Stimulated activated naive CD8-positive, alpha-beta T cell treated with anti-CD3 and anti-CD28 coated beads, Interleukin-15, Interleukin-2, amounts not matched to agents 100 ng/mL and 50 ng/mL, for 24 hours (primary cell): ENCODE measurements around the gene EGR4.

Experiments
- H3K27ac Mint-ChIP-seq: one replicate; pipeline ENCODE4 v1.8.0; 2021; ENCODE audit warnings: mild to moderate bottlenecking, mixed read lengths
- H3K27me3 Mint-ChIP-seq: one replicate; pipeline ENCODE4 v1.8.0; 2021; ENCODE audit warnings: mixed read lengths
- H3K36me3 Mint-ChIP-seq: one replicate; pipeline ENCODE4 v1.8.0; 2021; ENCODE audit warnings: low read depth, mixed read lengths
- H3K4me1 Mint-ChIP-seq: one replicate; pipeline ENCODE4 v1.8.0; 2021; ENCODE audit warnings: low read depth, mixed read lengths
- H3K4me3 Mint-ChIP-seq: one replicate; pipeline ENCODE4 v1.8.0; 2021; ENCODE audit warnings: mild to moderate bottlenecking, mixed read lengths
- H3K9me3 Mint-ChIP-seq: one replicate; pipeline ENCODE4 v1.8.0; 2021; ENCODE audit warnings: mixed read lengths

The EGR4 gene

GRCh38 chr2:73282924-73283544 is 10.3 kb downstream of the EGR4 start:
- H3K36me3 Mint-ChIP-seq, result peaks cover 24% of the 10 kb centered on the region
- H3K4me1 Mint-ChIP-seq, result peaks cover 44% of the 10 kb centered on the region
- H3K27me3 Mint-ChIP-seq, result no peaks in the 10 kb centered on the region
- H3K4me3 Mint-ChIP-seq, result peak overlapping the region; percentile 91
- no peaks in the 10 kb centered on the region for H3K9me3 Mint-ChIP-seq
- H3K27ac Mint-ChIP-seq, result peak overlapping the region; percentile 91

GRCh38 chr2:73281244-73281643 is 12.1 kb downstream of the EGR4 start:
- H3K4me1 Mint-ChIP-seq, result peaks cover 44% of the 10 kb centered on the region
- H3K27me3 Mint-ChIP-seq, result no peaks in the 10 kb centered on the region
- H3K36me3 Mint-ChIP-seq, result peaks cover 40% of the 10 kb centered on the region
- no peaks in the 10 kb centered on the region for H3K9me3 Mint-ChIP-seq
- no peak overlapping the region for H3K4me3 Mint-ChIP-seq
- H3K27ac Mint-ChIP-seq, result no peak overlapping the region

GRCh38 chr2:73279852-73280251 is 13.5 kb downstream of the EGR4 start:
- Mint-ChIP-seq H3K27ac (no peak overlapping the region), H3K36me3 (peaks cover 45% of the 10 kb centered on the region), H3K4me3 (no peak overlapping the region), H3K27me3 (no peaks in the 10 kb centered on the region), H3K9me3 (no peaks in the 10 kb centered on the region), H3K4me1 (peaks cover 31% of the 10 kb centered on the region)

GRCh38 chr2:73272270-73272669 is 21.1 kb downstream of the EGR4 start:
- no peaks in the 10 kb centered on the region for H3K27me3 Mint-ChIP-seq
- no peaks in the 10 kb centered on the region for H3K9me3 Mint-ChIP-seq
- peaks cover 10% of the 10 kb centered on the region for H3K4me1 Mint-ChIP-seq
- peaks cover 35% of the 10 kb centered on the region for H3K36me3 Mint-ChIP-seq
- H3K4me3 Mint-ChIP-seq, result no peak overlapping the region
- H3K27ac Mint-ChIP-seq, result no peak overlapping the region

- H3K4me1 Mint-ChIP-seq, result peaks cover 10% of the 10 kb centered on the region
- H3K9me3 Mint-ChIP-seq, result no peaks in the 10 kb centered on the region
- H3K27me3 Mint-ChIP-seq, result no peaks in the 10 kb centered on the region
- H3K36me3 Mint-ChIP-seq, result peaks cover 27% of the 10 kb centered on the region
- H3K27ac Mint-ChIP-seq, result no peak overlapping the region
- no peak overlapping the region for H3K4me3 Mint-ChIP-seq
Observed at GRCh38 chr2:73269686-73270465, 23.5 kb downstream of the EGR4 start.

- H3K27ac Mint-ChIP-seq, result no peak overlapping the region
- peaks cover 10% of the 10 kb centered on the region for H3K4me1 Mint-ChIP-seq
- H3K4me3 Mint-ChIP-seq, result peak overlapping the region; percentile 25
- no peaks in the 10 kb centered on the region for H3K9me3 Mint-ChIP-seq
- no peaks in the 10 kb centered on the region for H3K27me3 Mint-ChIP-seq
- H3K36me3 Mint-ChIP-seq, result peaks cover 30% of the 10 kb centered on the region
Observed at GRCh38 chr2:73268830-73269685, 24.3 kb downstream of the EGR4 start.

- H3K9me3 Mint-ChIP-seq, result no peaks in the 10 kb centered on the region
- H3K36me3 Mint-ChIP-seq, result peaks cover 30% of the 10 kb centered on the region
- peaks cover 10% of the 10 kb centered on the region for H3K4me1 Mint-ChIP-seq
- peak overlapping the region; percentile 25 for H3K4me3 Mint-ChIP-seq
- H3K27ac Mint-ChIP-seq, result no peak overlapping the region
- no peaks in the 10 kb centered on the region for H3K27me3 Mint-ChIP-seq
Observed at GRCh38 chr2:73268366-73268829, 24.9 kb downstream of the EGR4 start.

- H3K4me3 Mint-ChIP-seq, result no peak overlapping the region
- no peaks in the 10 kb centered on the region for H3K9me3 Mint-ChIP-seq
- no peaks in the 10 kb centered on the region for H3K27me3 Mint-ChIP-seq
- peaks cover 36% of the 10 kb centered on the region for H3K36me3 Mint-ChIP-seq
- H3K4me1 Mint-ChIP-seq, result peaks cover 10% of the 10 kb centered on the region
- H3K27ac Mint-ChIP-seq, result no peak overlapping the region
Observed at GRCh38 chr2:73267008-73267407, 26.3 kb downstream of the EGR4 start.

- Mint-ChIP-seq H3K27me3 (no peaks in the 10 kb centered on the region), H3K9me3 (no peaks in the 10 kb centered on the region), H3K4me3 (no peak overlapping the region), H3K36me3 (peaks cover 42% of the 10 kb centered on the region), H3K27ac (no peak overlapping the region), H3K4me1 (peaks cover 10% of the 10 kb centered on the region)
Observed at GRCh38 chr2:73266061-73266901, 27.1 kb downstream of the EGR4 start.

GRCh38 chr2:73265298-73266060 is 27.9 kb downstream of the EGR4 start:
- H3K36me3 Mint-ChIP-seq, result peaks cover 36% of the 10 kb centered on the region
- H3K27ac Mint-ChIP-seq, result no peak overlapping the region
- no peaks in the 10 kb centered on the region for H3K27me3 Mint-ChIP-seq
- no peaks in the 10 kb centered on the region for H3K9me3 Mint-ChIP-seq
- no peak overlapping the region for H3K4me3 Mint-ChIP-seq
- peaks cover 10% of the 10 kb centered on the region for H3K4me1 Mint-ChIP-seq

GRCh38 chr2:73264783-73265182 is 28.6 kb downstream of the EGR4 start:
- no peak overlapping the region for H3K27ac Mint-ChIP-seq
- no peak overlapping the region for H3K4me3 Mint-ChIP-seq
- H3K27me3 Mint-ChIP-seq, result no peaks in the 10 kb centered on the region
- peaks cover 36% of the 10 kb centered on the region for H3K36me3 Mint-ChIP-seq
- peaks cover 10% of the 10 kb centered on the region for H3K4me1 Mint-ChIP-seq
- no peaks in the 10 kb centered on the region for H3K9me3 Mint-ChIP-seq

- Mint-ChIP-seq H3K27ac (no peak overlapping the region), H3K4me3 (no peak overlapping the region), H3K9me3 (no peaks in the 10 kb centered on the region), H3K4me1 (peaks cover 10% of the 10 kb centered on the region), H3K36me3 (peaks cover 36% of the 10 kb centered on the region), H3K27me3 (no peaks in the 10 kb centered on the region)
Observed at GRCh38 chr2:73264332-73264606, 29.1 kb downstream of the EGR4 start.

GRCh38 chr2:73263540-73264331 is 29.6 kb downstream of the EGR4 start:
- peaks cover 40% of the 10 kb centered on the region for H3K36me3 Mint-ChIP-seq
- peaks cover 10% of the 10 kb centered on the region for H3K4me1 Mint-ChIP-seq
- no peak overlapping the region for H3K27ac Mint-ChIP-seq
- H3K27me3 Mint-ChIP-seq, result no peaks in the 10 kb centered on the region
- H3K9me3 Mint-ChIP-seq, result no peaks in the 10 kb centered on the region
- no peak overlapping the region for H3K4me3 Mint-ChIP-seq
